GM12878 (cell line): ENCODE results near the gene NUP205. TPM values are rescaled to one million over a fixed set of nuclear protein-coding genes. Genes with fewer than 3 reads are reported as not detected.
"Not testable (repeated sequence)": the region's sequence is repeated elsewhere in the genome, so short reads cannot be mapped to it uniquely, and the experiment has no call there.

Experiments
- ATAC-seq: fragments of 200-7000 bp; cut with Tn5 transposase; 3 replicates; pipeline ENCODE4 v1.9.1; 2020; ENCODE audit warnings: mild to moderate bottlenecking, moderate library complexity
- BruUV-seq: library from RNA; stranded (reverse); fragments of 400-500 nt; replicated peaks from 2 replicates; lab custom pipeline; 2021; lab: Mats Ljungman, UMichigan
- CTCF ChIA-PET: fragments of 300-600 bp; sonication (Branson Sonifier 250); formaldehyde crosslinking; extraction: SDS; loops from one replicate; lab custom pipeline; 2021; ENCODE audit warnings: inconsistent platforms; lab: Yijun Ruan, JAX
- POLR2A ChIA-PET: fragments of 350-600 bp; formaldehyde crosslinking; extraction: SDS; loops from one replicate; lab custom pipeline; 2021; ENCODE audit warnings: inconsistent platforms; lab: Charles Lee
- RAD21 ChIA-PET: fragments of 300-600 bp; sonication (Branson Sonifier 250); formaldehyde crosslinking; loops from one replicate; lab custom pipeline; 2023; ENCODE audit warnings: antibody characterized with exemption; ENCODE audit not compliant: unreplicated experiment; lab: Charles Lee
- SMC1A ChIA-PET: fragments of 300-600 bp; sonication (Branson Sonifier 250); formaldehyde crosslinking; loops from one replicate; lab custom pipeline; 2023; ENCODE audit not compliant: unreplicated experiment, uncharacterized antibody; lab: Charles Lee
- DNase-seq: peaks from one replicate; pipeline ENCODE4 v3.0.0-alpha.2; 2011; ENCODE audit warnings: low read depth, low spot score
- FAIRE-seq: peaks from 3 replicates; lab custom pipeline; 2011; peaks lifted over from hg19 to GRCh38; lab: Jason Lieb, UNC
- H2AFZ ChIP-seq: 2 replicates; pipeline ENCODE4 v1.6.0; 2011; ENCODE audit warnings: low read depth, low read length, control low read depth; ENCODE audit not compliant: control insufficient read depth
- H3K27ac ChIP-seq: 2 replicates; pipeline ENCODE4 v1.5.1; 2011; ENCODE audit warnings: control low read depth; ENCODE audit not compliant: control insufficient read depth, insufficient read depth
- H3K27me3 ChIP-seq, 2 experiments: replicated peaks in 1 of 2; 2 replicates each; pipeline versions ENCODE4 v1.6.0 to v1.6.1; 2011; ENCODE audit warnings: low read length in 1 of 2; ENCODE audit not compliant: control insufficient read depth in 2 of 2, insufficient read depth in 2 of 2
- H3K36me3 ChIP-seq, 2 experiments: 2 replicates each; pipeline ENCODE4 v1.5.1; 2011; ENCODE audit warnings: low read length in 1 of 2; ENCODE audit not compliant: control insufficient read depth in 2 of 2, insufficient read depth in 2 of 2
- H3K4me1 ChIP-seq: 2 replicates; pipeline ENCODE4 v1.6.1; 2011; ENCODE audit warnings: mild to moderate bottlenecking, low read length, moderate library complexity, mixed read lengths; ENCODE audit not compliant: control insufficient read depth, insufficient read depth
- H3K4me2 ChIP-seq: 2 replicates; pipeline ENCODE4 v1.6.0; 2011; ENCODE audit warnings: control low read depth; ENCODE audit not compliant: control insufficient read depth, insufficient read depth
- H3K4me3 ChIP-seq: fragments of 200-600 bp; sonication (generic); 2 replicates; pipeline ENCODE4 v1.5.1; 2016
- H3K79me2 ChIP-seq: 2 replicates; pipeline ENCODE4 v1.6.0; 2011; ENCODE audit warnings: low read length; ENCODE audit not compliant: control insufficient read depth, insufficient read depth
- H3K9ac ChIP-seq: 2 replicates; pipeline ENCODE4 v1.8.0; 2011; ENCODE audit warnings: low read length, control low read depth, mixed read lengths; ENCODE audit not compliant: control insufficient read depth, insufficient read depth
- H3K9me3 ChIP-seq: replicated peaks from 3 replicates; pipeline ENCODE4 v1.5.1; 2011; ENCODE audit warnings: mild to moderate bottlenecking, low read length; ENCODE audit not compliant: control insufficient read depth, insufficient read depth
- H4K20me1 ChIP-seq: 2 replicates; pipeline ENCODE4 v1.6.0; 2011; ENCODE audit not compliant: control insufficient read depth, insufficient read depth
- CHD1 ChIP-seq: IDR thresholded peaks from 2 replicates; pipeline ENCODE4 v1.6.1; 2012; ENCODE audit warnings: low read depth, low read length, improper control_type of control experiment
- EGR1 ChIP-seq, 2 experiments: IDR thresholded peaks; 1 replicate in 1 of 2; 2 replicates in 1 of 2; pipeline ENCODE4 v1.6.1; 2011 to 2012; ENCODE audit warnings: low read depth in 2 of 2, low read length in 2 of 2, borderline replicate concordance in 1 of 2, mild to moderate bottlenecking in 1 of 2, moderate library complexity in 1 of 2
- GATAD2B ChIP-seq: fragments of 450-650 bp; conservative IDR thresholded peaks from 2 replicates; pipeline ENCODE4 v1.6.1; 2017; ENCODE audit warnings: low read depth, mild to moderate bottlenecking, moderate library complexity
- HDAC6 ChIP-seq: fragments of 200-600 bp; sonication (generic); IDR thresholded peaks from one replicate; pipeline ENCODE4 v1.8.0; 2017; ENCODE audit warnings: antibody characterized with exemption; ENCODE audit not compliant: unreplicated experiment
- MYB ChIP-seq: fragments of 150-350 bp; IDR thresholded peaks from 2 replicates; pipeline ENCODE4 v1.6.1; 2014; ENCODE audit warnings: mild to moderate bottlenecking, low read depth, low read length, borderline replicate concordance
- NFXL1 ChIP-seq: fragments of 450-650 bp; IDR thresholded peaks from 2 replicates; pipeline ENCODE4 v1.6.1; 2017; ENCODE audit warnings: antibody characterized with exemption, mild to moderate bottlenecking, borderline replicate concordance
- PML ChIP-seq: IDR thresholded peaks from 2 replicates; pipeline ENCODE4 v1.6.1; 2012; ENCODE audit warnings: low read length, inconsistent platforms
- RBBP5 ChIP-seq: fragments of 200-600 bp; sonication (generic); conservative IDR thresholded peaks from 2 replicates; pipeline ENCODE4 v1.6.1; 2016
- ZNF274 ChIP-seq: IDR thresholded peaks from one replicate; pipeline ENCODE4 v1.8.0; 2011; ENCODE audit not compliant: insufficient read length, insufficient read depth
- WGBS: methylation state at CpG from one replicate; pipeline ENCODE4 v1.1.6; 2016; ENCODE audit warnings: low lambda C conversion rate; ENCODE audit not compliant: insufficient replicate concordance, insufficient coverage; ENCODE audit errors: missing lambda C conversion rate; 5-methylcytosine and 5-hydroxymethylcytosine counted together
- in situ Hi-C: fragments of 300-500 bp; cut with MboI; formaldehyde crosslinking; loops from 9 replicates; pipeline ENCODE4 v1.14.3; 2018; ENCODE audit warnings: mixed read lengths
- intact Hi-C: fragments of 100-400 bp; cut with micrococcal nuclease; formaldehyde crosslinking; loops from one replicate; pipeline ENCODE4 v1.14.2; 2022; ENCODE audit not compliant: unreplicated experiment
- polyA plus RNA-seq, 11 experiments: library from polyadenylated mRNA; depleted of rRNA in 4 of 11; unstranded in 6 of 11; stranded (reverse) in 5 of 11; fragments of >200 nt; fragmentation: Nextera tagmentation in 4 of 11; fragmentation: Illumina TruSeq in 1 of 11; extraction: Ambion mirVana in 4 of 11; extraction: Trizol in 1 of 11; gene quantifications; 1 replicate in 1 of 11; 2 replicates in 10 of 11; pipeline versions ENCODE4 v1.2.1 to v1.2.3, GENCODE V29; 2011 to 2016; ENCODE audit warnings: inconsistent platforms in 2 of 11, missing spikeins in 2 of 11, low read depth in 1 of 11
- total RNA-seq, 4 experiments: library from RNA; depleted of rRNA in 3 of 4; stranded (reverse); fragments of >200 nt in 3 of 4; fragmentation: Illumina TruSeq in 1 of 4; extraction: Trizol in 1 of 4; gene quantifications; 2 replicates each; pipeline versions ENCODE4 v1.2.1 to v1.2.3, GENCODE V29; 2013 to 2021
- TF ChIP-seq, protein P1 (sequence below): fragments of 450-650 bp; IDR thresholded peaks from 2 replicates; pipeline ENCODE4 v1.6.1; 2017; ENCODE audit warnings: mild to moderate bottlenecking, low read depth, inconsistent platforms; ENCODE audit not compliant: poor library complexity, severe bottlenecking

Gene NUP205
- total and polyA plus RNA-seq, 10 of the 15 experiments (the other 5 are each of a cell fraction or from before 2014, with no cell fraction given) = 41.4 to 110 (median 85.9) TPM

- H3K4me1 ChIP-seq = no peaks in the 10 kb centered on the region
- BruUV-seq = no TSS peak
- no peaks in the 10 kb centered on the region for H3K9me3 ChIP-seq
- no peak for ATAC-seq
- H4K20me1 ChIP-seq = no peaks in the 10 kb centered on the region
- CTCF ChIA-PET = interaction anchor here (2.7 kb wide), 1 partner anchor 11 kb away, joined by 28 read pairs; no protein-coding TSS in a partner anchor
- SMC1A ChIA-PET = no interaction called here
- 91% methylated on average over 7 of the region's 7 CpGs for WGBS
- H3K4me3 ChIP-seq = no peak overlapping the region
- no peak overlapping the region for H3K9ac ChIP-seq
- H3K36me3 ChIP-seq = peaks cover 3 to 26% of the 10 kb centered on the region in 2 experiments
- intact Hi-C loops = no loop called here
- POLR2A ChIA-PET = no interaction called here
- H3K27me3 ChIP-seq = no peaks in the 10 kb centered on the region
- no peak overlapping the region for H3K27ac ChIP-seq
- TF ChIP-seq ZNF274 (no peak), MYB (no peak), GATAD2B (no peak), RBBP5 (no peak), CHD1 (no peak), EGR1 (IDR thresholded peaks at IDR 0.05; ENCODE audit: borderline replicate concordance in 1 of 2, low read depth in 2 of 2, low read length in 2 of 2) (no peak), HDAC6 (no peak), NFXL1 (no peak), PML (no peak)
- TF ChIP-seq, protein P1, sequence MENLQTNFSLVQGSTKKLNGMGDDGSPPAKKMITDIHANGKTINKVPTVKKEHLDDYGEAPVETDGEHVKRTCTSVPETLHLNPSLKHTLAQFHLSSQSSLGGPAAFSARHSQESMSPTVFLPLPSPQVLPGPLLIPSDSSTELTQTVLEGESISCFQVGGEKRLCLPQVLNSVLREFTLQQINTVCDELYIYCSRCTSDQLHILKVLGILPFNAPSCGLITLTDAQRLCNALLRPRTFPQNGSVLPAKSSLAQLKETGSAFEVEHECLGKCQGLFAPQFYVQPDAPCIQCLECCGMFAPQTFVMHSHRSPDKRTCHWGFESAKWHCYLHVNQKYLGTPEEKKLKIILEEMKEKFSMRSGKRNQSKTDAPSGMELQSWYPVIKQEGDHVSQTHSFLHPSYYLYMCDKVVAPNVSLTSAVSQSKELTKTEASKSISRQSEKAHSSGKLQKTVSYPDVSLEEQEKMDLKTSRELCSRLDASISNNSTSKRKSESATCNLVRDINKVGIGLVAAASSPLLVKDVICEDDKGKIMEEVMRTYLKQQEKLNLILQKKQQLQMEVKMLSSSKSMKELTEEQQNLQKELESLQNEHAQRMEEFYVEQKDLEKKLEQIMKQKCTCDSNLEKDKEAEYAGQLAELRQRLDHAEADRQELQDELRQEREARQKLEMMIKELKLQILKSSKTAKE = no peak
- no peaks in the 10 kb centered on the region for H3K79me2 ChIP-seq
- no peak overlapping the region for H3K4me2 ChIP-seq
- in situ Hi-C loops = no loop called here
- no peak for FAIRE-seq
- RAD21 ChIA-PET = no interaction called here
- no peak overlapping the region for H2AFZ ChIP-seq
- no peak for DNase-seq
Observed at GRCh38 chr7:135634191-135634878, 76.6 kb downstream of the NUP205 start.

- intact Hi-C loops = loop anchor here (10.0 kb wide), 1 partner anchor 225 kb away; no protein-coding TSS in a partner anchor
- CTCF ChIA-PET = interaction anchor here (1.5 kb wide), 1 partner anchor 20 kb away, joined by 4 read pairs; no protein-coding TSS in a partner anchor
- FAIRE-seq, DNase-seq, H3K79me2 ChIP-seq, H4K20me1 ChIP-seq, SMC1A ChIA-PET, POLR2A ChIA-PET, H3K27me3 ChIP-seq, ATAC-seq, BruUV-seq, H2AFZ ChIP-seq, H3K4me3 ChIP-seq, RAD21 ChIA-PET, in situ Hi-C loops, H3K27ac ChIP-seq, H3K9me3 ChIP-seq, H3K4me2 ChIP-seq, H3K9ac ChIP-seq, H3K4me1 ChIP-seq: not testable (repeated sequence)
- H3K36me3 ChIP-seq = peaks cover 3 to 29% of the 10 kb centered on the region in 2 experiments
Observed at GRCh38 chr7:135639690-135640089, 82.0 kb downstream of the NUP205 start.
